OCI-LY1 (cell line): Measurements from ENCODE around the gene LRRC8B.

ENCODE experiments used
- CTCF ChIP-seq: fragments of 200-600 bp; sonication (generic), shearing (Covaris generic); IDR thresholded peaks from 2 replicates; pipeline ENCODE4 v1.5.1; 2017; ENCODE audit warnings: mild to moderate bottlenecking, antibody characterized with exemption, low read length, moderate library complexity, mixed read lengths
- EZH2 ChIP-seq: fragments of 200-600 bp; sonication (generic), shearing (Covaris generic); IDR thresholded peaks from 2 replicates; pipeline ENCODE4 v1.8.0; 2017; ENCODE audit warnings: borderline replicate concordance, mixed run types, mild to moderate bottlenecking, antibody characterized with exemption, low read length, moderate library complexity, mixed read lengths

- TF ChIP-seq CTCF (no peak), EZH2 (no peak)
Observed at GRCh38 chr1:89566761-89567174, 42.1 kb downstream of the LRRC8B start.
